ENCODE measurements around the gene USP2.

Gene USP2

GRCh38 chr11:119363081-119363850 is 18.2 kb downstream of the USP2 start:
- no peak for DNase-seq

DNA sequence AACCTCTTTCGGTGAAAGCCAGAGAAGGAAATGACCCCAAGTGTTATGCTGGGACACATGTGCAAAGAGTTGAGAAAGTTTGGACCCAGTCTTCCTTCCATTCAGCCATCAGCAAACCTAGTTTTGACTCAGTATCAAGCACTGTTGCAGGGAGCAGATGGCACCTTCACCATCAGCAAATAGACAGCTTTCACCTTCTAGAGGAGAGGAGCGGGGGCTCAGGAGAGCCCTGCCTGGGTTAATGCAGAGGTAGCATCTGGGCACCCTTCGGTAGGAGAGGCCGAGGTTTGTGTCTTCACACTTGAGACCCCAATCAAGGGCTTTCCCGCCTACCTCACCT is 18.8 kb downstream of the USP2 start:
- DNase-seq: no peak

- DNase-seq: no peak
These were observed 19.4 kb downstream of the USP2 start for GRCh38 chr11:119361941-119362725.

DNA sequence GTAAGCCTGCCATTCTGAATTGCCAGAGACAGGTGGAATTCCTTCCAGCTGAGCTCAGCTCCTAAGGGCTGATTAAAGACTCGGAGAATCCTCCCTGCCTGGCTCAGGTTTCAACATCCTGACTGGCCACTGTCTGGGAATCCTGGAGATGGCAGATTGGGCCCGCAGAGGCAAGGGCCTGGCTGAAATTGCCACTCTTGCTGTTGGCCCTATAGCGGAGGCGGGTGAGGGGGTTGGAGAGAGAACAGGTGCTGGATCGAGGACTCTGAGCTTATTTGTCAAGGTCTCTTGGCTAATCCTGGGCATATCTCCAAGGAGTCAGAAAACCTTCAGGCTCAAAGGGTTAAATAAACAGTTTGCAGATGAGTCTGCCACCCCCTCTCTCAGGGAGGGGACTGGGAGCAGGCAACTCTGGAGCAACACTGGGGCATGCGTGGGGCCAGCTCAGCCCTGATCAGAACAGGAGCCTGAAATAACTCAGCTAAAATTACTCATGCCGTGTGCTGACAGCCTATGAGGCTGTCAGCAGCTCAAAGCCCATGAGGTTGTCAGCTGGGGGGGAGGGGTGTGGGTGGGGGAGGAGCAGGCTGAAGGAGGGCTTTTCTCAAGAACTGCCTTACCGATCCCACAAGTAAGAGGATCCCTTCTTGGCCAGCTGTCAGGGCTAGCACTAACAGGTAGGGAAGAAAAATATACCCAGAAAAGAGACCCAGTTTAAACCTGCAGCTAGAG is 20.3 kb downstream of the USP2 start:
- DNase-seq: peak; percentile 80

- DNase-seq: no peak
These were observed 21.9 kb downstream of the USP2 start for GRCh38 chr11:119359365-119360214.

- DNase-seq: no peak
These were observed 24.4 kb downstream of the USP2 start for GRCh38 chr11:119357074-119357473.

GRCh38 chr11:119356349-119357031 is 25.0 kb downstream of the USP2 start:
- DNase-seq: peak; percentile 72

DNA sequence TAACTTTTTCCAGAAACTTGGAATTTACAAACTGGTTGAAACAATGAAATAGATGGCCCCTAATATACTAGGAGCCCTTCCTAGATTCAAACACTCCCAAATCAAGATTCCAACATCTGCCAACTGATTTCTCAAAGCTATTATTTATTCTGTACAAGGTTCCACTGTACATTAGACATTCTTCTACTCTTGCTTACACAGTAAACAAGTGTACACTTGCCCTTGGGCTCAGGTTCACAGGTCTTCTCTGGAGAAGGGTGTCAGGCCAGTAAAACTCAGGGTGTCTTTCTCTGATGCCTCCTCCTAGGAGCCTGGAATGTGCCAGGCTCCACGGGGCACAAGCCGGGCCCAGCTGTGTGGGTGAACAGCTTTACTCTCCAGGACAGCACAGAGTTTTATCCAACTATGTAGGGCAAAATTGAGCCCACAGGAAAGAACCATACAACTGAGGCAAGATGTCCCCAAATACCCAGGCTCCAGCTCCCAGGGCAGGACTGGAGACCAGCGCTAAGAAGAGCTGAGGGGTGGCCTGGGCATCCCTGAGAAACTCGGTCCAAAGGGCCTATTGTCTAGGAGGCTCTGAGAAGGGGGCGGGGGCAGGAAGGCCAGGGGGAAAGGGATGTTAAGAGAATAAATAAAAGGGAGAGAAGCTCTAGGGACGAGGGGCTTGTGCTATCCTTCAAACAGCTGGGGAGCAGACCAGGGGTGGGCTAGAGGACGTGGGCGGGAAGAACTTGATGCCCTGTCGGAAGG is 26.2 kb downstream of the USP2 start:
- no peak for DNase-seq

DNA sequence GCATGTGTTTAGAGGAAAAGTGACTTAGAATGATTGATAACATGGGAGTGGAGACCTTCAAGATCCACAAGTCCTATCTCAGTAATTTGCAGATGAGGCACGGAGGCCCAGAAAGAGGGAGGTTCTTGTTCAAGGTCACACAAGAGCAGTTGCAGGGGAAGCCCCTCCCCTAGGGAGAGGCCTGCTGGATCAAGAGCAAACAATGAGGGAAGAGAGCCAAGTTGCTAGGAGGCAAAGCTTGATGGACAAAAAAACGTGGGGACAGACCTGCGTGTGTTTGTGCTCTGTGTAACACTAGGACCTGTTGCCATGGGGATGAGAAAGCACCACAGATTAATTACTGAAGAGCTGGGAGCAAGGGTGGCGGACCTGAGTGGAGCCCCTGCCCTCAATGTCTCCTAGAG is 28.6 kb downstream of the USP2 start:
- no peak for DNase-seq

DNA sequence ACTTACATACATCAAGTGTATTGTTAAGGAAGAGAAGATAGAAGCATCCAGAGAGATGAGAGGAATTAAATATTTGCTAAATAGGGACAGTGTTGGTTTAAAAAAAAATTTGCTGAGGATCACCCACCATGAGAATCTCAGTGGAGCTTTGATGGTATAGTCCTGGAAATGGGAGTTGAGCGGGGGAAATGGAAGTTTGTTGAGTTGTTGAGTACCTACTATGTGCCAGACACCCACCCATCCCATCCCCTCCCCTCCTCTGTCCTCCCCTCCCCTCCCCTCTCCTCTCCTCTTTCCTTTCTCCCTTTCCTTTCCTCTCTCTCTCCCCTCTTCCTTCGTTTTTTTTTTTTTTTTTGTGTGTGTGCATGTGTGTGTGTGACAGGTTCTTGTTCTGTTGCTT is 30.3 kb downstream of the USP2 start:
- no peak for DNase-seq

DNA sequence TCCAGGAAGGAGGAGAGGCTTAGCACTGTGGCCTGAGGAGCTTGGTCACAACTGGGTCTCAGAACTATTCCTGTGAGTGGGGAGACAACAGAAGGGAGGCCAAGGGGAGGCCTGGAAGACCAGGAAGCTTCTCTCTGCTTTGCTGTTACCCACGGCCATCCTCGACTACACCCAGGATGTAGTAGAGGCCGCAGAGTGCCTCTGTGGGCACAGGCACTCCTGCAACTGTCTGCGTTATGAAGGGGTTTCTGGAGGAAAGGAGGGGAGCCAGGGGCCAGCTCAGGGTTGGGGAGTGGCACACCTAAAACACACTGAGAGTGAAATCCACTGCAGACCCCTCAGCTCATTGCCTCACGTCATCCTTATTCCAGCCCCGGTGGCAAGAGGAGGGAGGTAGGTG is 31.2 kb downstream of the USP2 start:
- no peak for DNase-seq

DNA sequence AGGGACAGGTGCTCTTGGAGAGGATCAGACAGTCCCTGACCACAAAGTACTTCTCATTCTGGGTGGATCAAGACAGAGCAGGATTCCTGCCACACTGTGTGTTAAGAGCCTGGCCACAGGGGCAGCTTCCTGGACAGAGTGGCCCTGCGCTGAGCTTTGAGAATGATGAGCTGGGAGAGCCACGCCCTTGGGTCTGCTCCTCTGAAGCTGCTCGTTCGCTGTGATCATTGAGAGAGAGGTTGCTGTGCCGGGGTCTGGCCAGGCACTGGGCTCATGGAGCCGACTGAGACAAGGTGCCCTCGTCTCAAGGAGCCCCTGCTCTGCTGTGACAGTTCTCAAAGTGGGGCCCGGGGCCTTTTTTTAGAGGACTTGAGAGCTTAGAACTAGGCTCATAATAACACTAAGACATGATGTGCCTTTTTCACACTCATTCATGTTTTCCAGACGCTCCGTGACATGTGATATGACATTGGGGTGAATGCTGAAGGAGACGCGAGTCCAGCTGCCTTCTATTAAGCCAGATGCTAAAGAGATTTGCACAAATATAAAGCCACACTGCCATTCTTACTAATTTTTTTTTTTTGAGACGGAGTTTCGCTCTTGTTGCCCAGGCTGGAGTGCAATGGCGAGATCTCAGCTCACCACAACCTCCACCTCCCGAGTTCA is 33.4 kb downstream of the USP2 start:
- DNase-seq: no peak

- peak; percentile 80 for DNase-seq
These were observed 34.2 kb downstream of the USP2 start for GRCh38 chr11:119347242-119347641.

- DNase-seq: no peak
These were observed 34.9 kb downstream of the USP2 start, which contains the start of gene MFRP for GRCh38 chr11:119346605-119347004. MFRP (minus strand) TSS chr11:119346705; CDS start chr11:119346513, 192 bp downstream.

GRCh38 chr11:119345685-119346084 is 35.8 kb downstream of the USP2 start:
- DNase-seq: no peak

- DNase-seq: no peak
These were observed 37.0 kb downstream of the USP2 start for GRCh38 chr11:119344291-119345010.

GRCh38 chr11:119343726-119344125 is 37.8 kb downstream of the USP2 start:
- DNase-seq: no peak

DNA sequence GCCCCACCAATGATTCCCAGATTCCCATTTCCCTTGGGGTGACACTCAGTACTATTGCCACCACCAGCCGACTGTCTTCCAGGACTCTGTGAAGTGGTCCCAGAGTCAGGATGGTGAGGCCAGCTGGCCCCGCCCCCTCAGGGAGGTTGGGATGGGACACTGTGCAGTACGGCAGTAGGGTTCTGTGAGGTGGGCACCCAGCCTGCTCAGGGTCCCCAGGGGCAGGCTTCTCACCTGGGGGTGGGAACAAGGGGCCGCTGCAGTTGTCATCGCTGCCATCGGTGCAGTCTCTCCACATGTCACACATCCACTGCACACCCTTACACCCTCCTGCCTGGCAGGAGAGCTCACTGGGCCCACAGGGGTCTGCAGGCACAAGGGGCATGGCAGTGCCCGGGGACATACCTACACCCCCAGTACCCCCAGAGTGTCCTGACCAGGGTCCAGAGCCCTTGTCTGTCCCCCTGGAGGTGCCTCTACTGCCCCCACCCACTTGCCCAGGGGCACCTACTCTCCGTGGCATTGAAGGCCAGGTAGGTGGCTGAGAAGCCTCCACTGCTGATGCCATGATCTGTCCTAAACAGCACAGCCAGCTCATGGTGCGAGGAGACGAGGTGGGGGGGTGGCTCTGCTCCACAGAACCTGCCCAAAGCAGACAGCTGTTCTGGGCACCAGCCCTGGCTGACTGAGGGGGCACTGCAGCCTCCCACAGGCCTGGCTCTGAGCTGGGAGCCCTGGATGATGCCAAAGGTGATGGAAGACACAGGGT is 38.9 kb downstream of the USP2 start:
- DNase-seq: no peak

DNA sequence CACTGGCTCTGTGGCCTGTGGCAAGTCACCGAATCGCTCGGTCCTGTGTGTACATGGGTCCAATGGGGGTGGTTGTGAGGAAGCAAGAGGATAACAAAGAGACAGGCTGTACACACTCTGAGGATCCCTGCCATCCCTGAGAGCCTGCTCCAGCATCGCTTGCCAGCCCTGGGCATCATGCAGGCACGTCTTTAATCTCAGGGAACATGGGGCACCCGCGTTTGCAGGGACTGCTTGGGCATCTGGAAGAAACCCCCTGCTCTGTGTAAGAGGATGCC is 39.5 kb downstream of the USP2 start:
- DNase-seq: no peak

All from fibroblast of skin of abdomen (primary cell).